GM12875 (cell line): ENCODE measurements around the gene PNPLA6.
"Not testable (repeated sequence)": the region's sequence is repeated elsewhere in the genome, so short reads cannot be mapped to it uniquely, and the experiment has no call there.

Experiments used
- H3K4me3 ChIP-seq: one replicate; pipeline ENCODE4 v1.5.1; 2011; ENCODE audit warnings: low read depth, low read length, control low read depth
- CTCF ChIP-seq: IDR thresholded peaks from 2 replicates; pipeline ENCODE4 v1.5.1; 2011; ENCODE audit warnings: low read depth, mild to moderate bottlenecking, control low read depth, inconsistent platforms, low read length, moderate library complexity, borderline replicate concordance; ENCODE audit not compliant: insufficient read depth

PNPLA6 gene

GRCh38 chr19:7533925-7534480 is 1.5 kb upstream of the PNPLA6 start:
- peak overlapping the region; percentile 99 for H3K4me3 ChIP-seq
- no peak for TF ChIP-seq CTCF

- TF ChIP-seq CTCF = no peak
- peak overlapping the region; percentile 99 for H3K4me3 ChIP-seq
Measured at GRCh38 chr19:7534531-7535046, 928 bp upstream of the PNPLA6 start.

GRCh38 chr19:7535998-7536695 is 630 bp downstream of the PNPLA6 start:
- no peak for TF ChIP-seq CTCF
- H3K4me3 ChIP-seq = peak overlapping the region; percentile 99

- not testable (repeated sequence) for H3K4me3 ChIP-seq
Measured at GRCh38 chr19:7538990-7539389, 3.5 kb downstream of the PNPLA6 start.

GRCh38 chr19:7539827-7540425 is 4.4 kb downstream of the PNPLA6 start:
- no peak for TF ChIP-seq CTCF
- H3K4me3 ChIP-seq = no peak overlapping the region

- TF ChIP-seq CTCF = no peak
- H3K4me3 ChIP-seq = no peak overlapping the region
Measured at GRCh38 chr19:7540761-7541474, 5.4 kb downstream of the PNPLA6 start.

GRCh38 chr19:7541475-7541824 is 5.9 kb downstream of the PNPLA6 start:
- TF ChIP-seq CTCF = no peak
- H3K4me3 ChIP-seq = no peak overlapping the region
